Body of pancreas (tissue), 4 donors: Measurements from ENCODE around the gene DLG2.

Experiments used
- CTCF ChIP-seq, 7 experiments: fragments of 450-650 bp in 4 of 7; fragments of 200-600 bp in 3 of 7; sonication (generic) in 3 of 7; IDR thresholded peaks; one replicate each; pipeline ENCODE4 v1.5.1; 2016 to 2019; ENCODE audit warnings: antibody characterized with exemption in 7 of 7
- POLR2A ChIP-seq, 3 donors: fragments of 450-650 bp; IDR thresholded peaks; one replicate each; pipeline ENCODE4 v1.6.1; 2016; ENCODE audit warnings: antibody characterized with exemption in 3 of 3, mild to moderate bottlenecking in 2 of 3

GRCh38 chr11:83671289-83671688 is 1955.9 kb downstream of the DLG2 start:
- no peak for TF ChIP-seq CTCF (IDR thresholded peaks at IDR 0.05)
- TF ChIP-seq POLR2A (IDR thresholded peaks at IDR 0.05), result no peak
